Activated CD4-positive, CD25-positive, alpha-beta regulatory T cell (primary cell): ENCODE results near the gene CENPK.
"Not testable (repeated sequence)": the region's sequence is repeated elsewhere in the genome, so short reads cannot be mapped to it uniquely, and the experiment has no call there.

ENCODE experiments used
- DNase-seq, 4 experiments: peaks; one replicate each; lab custom pipeline; 2025; lab: John Stamatoyannopoulos, UW

CENPK gene, protein sequence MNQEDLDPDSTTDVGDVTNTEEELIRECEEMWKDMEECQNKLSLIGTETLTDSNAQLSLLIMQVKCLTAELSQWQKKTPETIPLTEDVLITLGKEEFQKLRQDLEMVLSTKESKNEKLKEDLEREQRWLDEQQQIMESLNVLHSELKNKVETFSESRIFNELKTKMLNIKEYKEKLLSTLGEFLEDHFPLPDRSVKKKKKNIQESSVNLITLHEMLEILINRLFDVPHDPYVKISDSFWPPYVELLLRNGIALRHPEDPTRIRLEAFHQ

GRCh38 chr5:65562731-65563701 is at the start of gene CENPK, which contains the start of gene PPWD1:
Gene CENPK (minus strand): TSS chr5:65563168. CDS start chr5:65554907, 8,261 bp downstream.
Gene PPWD1 (plus strand): TSS chr5:65563296. CDS start chr5:65563311, 15 bp downstream.
- peak; percentile 85 to 92 (median 86) for DNase-seq

GRCh38 chr5:65612298-65612907 is 49.4 kb upstream of the CENPK start:
- DNase-seq, result no peak

GRCh38 chr5:65611524-65611923 is 48.6 kb upstream of the CENPK start:
- no peak for DNase-seq

DNA sequence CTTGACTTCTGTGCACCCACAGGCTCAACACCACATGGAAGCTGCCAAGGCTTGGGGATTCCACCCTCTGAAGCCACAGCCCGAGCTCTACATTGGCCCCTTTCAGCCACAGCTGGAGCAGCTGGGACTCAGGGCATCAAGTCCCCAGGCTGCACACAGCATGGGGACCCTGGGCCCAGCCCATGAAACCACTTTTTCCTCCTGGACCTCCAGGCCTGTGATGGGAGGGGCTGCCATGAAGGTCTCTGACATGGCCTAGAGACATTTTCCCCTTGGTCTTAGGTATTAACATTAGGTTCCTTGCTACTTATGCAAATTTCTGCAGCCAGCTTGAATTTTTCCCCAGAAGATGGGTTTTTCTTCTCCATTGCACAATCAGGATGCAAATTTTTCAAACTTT is 38.8 kb upstream of the CENPK start:
- DNase-seq, result not testable (repeated sequence)

DNA sequence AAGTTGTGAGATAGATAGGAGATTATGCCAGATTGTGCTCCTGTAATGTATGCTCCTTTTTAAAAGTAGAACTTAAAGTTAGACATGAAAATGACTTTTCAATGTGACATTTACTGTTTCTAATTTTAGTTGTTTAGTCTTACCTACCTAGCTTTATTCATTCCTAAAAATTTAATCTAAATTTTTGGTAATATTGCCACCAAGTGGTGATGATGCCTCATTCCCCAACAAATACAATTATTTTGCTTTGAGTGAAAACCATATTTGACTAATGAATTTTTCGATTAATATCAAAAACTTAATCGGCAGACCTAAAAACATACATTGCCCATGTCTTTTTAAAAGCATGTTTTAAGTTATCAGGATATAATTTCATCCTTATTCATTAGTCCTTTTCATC is 25.7 kb upstream of the CENPK start:
- no peak for DNase-seq

GRCh38 chr5:65577141-65577540 is 14.2 kb upstream of the CENPK start:
- DNase-seq, result no peak

DNA sequence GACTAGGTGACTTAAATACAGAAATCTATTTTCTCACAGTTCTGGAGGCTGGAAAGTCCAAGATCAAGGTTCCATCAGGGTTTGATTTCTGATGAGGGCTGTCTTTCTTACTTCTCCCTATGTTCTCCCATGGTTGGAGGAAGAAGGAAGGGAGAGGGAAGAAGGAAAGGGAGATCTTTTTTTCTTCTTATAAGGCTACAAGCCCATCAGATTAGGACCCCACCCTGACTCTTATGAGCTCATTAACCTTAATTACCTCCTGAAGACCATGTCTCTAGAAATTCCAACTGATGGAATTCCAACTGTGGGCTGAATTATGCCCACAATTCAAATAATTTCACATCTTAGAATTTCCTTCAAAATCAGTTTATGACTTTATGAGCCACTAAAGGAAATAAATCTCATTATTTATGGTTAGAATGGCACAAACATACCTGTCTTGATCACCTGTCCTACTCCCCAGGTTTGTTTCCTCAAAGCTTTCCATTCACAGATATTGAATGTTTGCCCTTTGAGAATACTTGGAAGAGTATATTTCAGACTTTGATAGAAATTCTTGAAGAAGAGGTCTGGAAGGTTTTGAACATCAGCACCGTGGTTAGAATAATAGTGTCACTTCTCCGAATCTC is 7.7 kb upstream of the CENPK start:
- no peak for DNase-seq

- DNase-seq, result no peak
These were observed 3.5 kb upstream of the CENPK start for GRCh38 chr5:65566505-65566904.

- no peak for DNase-seq
These were observed 809 bp upstream of the CENPK start for GRCh38 chr5:65563777-65564176.

DNA sequence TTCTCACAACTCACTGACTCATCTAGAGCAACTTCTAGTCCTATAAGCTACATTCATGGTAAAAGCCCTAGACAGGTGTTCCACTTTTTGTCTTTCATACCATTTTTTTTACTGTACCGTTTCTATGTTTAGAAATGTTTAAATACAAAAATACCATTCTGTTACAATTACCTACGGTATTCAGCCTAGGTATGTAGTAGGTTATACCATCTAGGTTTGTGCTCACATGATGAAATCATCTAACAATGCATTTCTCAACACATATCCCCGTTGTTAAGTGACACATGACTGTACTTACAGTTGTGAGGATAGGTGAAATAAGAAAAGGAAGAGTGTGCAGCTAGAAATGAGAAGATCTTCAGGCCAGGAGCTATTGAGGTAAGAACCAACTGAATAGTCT is 6.2 kb downstream of the CENPK start:
- no peak for DNase-seq

DNA sequence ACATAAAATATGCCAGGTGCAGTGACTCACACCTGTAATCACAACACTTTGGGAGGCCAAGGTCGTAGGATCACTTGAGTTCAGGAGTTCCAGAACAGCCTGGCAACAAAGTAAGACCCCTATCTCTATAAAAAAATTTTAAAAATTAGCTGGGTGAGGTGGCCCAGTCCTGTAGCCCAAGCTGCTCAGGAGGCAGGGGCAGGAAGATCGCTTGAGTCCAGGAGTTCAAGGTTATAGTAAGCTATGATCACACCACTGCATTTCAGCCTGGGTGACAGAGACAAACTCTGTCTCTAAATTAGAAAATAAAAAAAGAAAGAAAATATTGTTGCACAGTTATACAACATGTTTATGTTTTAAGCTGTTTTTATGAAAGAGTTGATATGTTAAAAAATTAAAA is 6.8 kb downstream of the CENPK start:
- DNase-seq, result no peak

- no peak for DNase-seq
These were observed 7.7 kb downstream of the CENPK start for GRCh38 chr5:65555287-65555686.

GRCh38 chr5:65553941-65554340 is 9.0 kb downstream of the CENPK start:
- no peak for DNase-seq

- DNase-seq, result no peak
These were observed 14.7 kb downstream of the CENPK start for GRCh38 chr5:65548281-65548680.

DNA sequence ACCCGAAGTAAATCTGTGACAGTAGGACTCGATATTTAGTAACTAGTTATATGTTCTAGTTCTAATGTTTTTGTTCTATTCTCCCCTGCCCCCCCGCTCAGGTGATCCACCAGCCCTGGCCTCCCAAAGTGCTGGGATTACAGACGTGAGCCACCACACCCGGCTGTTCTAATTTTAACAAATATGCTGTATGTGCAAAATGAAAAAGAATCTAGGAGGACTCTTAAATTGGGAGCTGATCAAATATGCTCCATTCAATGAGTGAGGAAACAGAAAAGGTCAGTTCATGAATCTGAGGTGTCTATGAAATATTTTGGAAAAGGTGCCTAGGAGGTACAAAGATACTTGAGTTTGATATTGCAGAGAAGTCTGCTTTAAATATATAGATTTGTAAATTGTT is 16.8 kb downstream of the CENPK start:
- no peak for DNase-seq

DNA sequence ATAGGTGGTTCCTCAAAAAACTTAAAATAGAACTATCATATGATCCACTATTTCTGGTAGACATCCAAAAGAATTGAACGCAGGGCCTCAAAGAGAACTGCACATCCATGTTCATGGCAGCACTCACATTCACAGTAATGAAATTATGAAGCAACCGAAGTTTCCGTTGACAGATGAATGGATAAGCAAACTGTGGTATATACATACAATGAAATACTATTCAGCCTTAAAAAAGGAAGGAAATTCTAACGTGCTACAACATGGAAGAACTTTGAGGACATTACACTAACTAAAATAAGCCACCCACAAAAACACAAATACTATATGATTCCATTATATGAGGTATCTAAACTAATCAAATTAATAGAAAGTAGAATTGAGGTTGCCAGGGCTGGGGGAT is 18.5 kb downstream of the CENPK start:
- no peak for DNase-seq

GRCh38 chr5:65539827-65540226 is 23.1 kb downstream of the CENPK start:
- DNase-seq, result no peak

DNA sequence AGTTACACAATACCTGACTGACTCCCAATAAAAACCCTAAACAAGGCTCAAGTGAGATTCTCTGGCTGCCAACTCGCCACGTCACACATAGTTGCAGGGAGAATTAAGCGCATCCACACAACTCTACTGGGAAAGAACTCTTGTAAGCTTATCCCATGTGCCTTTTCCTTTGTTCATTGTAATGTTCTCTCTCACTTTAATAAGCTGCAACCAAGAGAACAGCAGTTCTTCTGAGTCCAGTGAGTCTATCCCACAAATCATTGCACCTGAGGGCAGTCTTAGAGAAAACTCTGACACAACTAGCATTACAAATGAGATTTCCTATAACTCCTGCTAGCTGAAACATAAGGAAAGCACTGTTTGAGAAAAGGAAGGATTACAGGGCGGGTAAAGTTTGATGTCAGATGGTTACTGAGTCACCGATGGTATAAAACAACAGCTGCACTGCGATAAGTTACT is 27.4 kb downstream of the CENPK start:
- DNase-seq, result no peak

DNA sequence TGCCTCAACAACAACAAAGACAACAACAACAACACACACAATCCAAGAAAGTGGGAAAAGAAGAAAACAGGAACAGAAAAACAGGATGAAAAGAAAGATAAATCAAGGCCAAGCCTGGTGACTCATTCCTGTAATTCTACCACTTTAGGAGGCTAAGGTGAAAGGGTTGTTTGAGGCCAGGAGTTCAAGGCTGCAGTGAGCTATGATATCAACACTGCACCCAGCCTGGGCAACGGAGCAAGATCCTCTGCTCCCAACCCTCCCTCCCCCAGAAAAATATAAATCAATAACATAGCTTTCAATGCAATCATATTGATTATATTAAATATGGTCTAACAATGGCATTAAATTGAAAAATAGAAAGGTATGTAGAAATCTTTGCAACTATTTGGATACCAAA is 32.1 kb downstream of the CENPK start:
- DNase-seq, result no peak

GRCh38 chr5:65525726-65526125 is 37.2 kb downstream of the CENPK start:
- DNase-seq, result no peak

DNA sequence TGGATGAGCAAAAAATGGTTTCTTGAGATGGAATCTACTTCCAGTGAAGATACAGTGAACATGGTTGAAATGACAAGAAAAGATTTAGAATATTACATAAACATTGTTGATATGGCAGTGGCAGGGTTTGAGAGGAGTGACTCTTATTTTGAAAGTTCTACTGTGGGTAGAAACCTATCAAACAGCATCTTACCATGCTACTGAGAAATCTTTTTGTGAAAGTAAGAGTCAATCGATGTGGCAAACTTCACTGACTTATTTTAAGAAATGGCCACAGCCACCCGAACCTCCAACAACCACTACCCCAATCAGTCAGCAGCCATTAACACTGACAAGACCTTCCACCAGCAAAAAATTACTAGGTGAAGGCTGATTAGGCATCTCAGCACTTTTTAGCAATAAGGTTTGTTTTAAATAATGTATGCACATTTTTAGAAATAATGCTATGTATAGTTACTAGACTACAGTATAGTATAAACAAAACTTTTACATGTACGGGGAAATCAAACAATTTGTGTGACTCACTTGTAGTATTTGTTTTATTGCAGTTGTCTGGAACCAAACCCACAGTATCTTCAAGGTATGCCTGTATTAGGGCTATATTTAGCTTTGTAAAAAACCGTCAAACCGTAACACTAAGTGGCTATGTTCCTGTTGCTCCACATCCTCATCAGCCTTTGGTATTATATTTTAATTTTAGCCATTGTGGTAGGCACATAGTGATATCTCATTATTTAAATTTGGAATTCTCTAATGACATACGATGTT is 50.6 kb downstream of the CENPK start:
- DNase-seq, result no peak
